T-helper 17 cell (primary cell): ENCODE measurements around the gene SCD. TPM values are rescaled to one million over a fixed set of nuclear protein-coding genes. Genes with fewer than 3 reads are reported as not detected.
"Not testable (repeated sequence)": the region's sequence is repeated elsewhere in the genome, so short reads cannot be mapped to it uniquely, and the experiment has no call there.

Source experiments
- ATAC-seq: fragments of 150-1000 bp; cut with Tn5 transposase; 2 replicates; pipeline ENCODE4 v1.10.0; 2021; ENCODE audit warnings: mild to moderate bottlenecking, moderate library complexity
- DNase-seq, 3 donors: peaks; one replicate each; pipeline versions ENCODE4 v3.0.0 to v3.0.0-alpha.2; 2020 to 2021
- H3K9me3 ChIP-seq: one replicate; pipeline ENCODE4 v1.7.0; 2013; ENCODE audit warnings: low read length, mild to moderate bottlenecking; ENCODE audit not compliant: control insufficient read depth, poor library complexity, severe bottlenecking
- H3K27ac Mint-ChIP-seq: one replicate; pipeline ENCODE4 v1.8.0; 2022; ENCODE audit warnings: mild to moderate bottlenecking, moderate library complexity, mixed read lengths
- H3K27me3 Mint-ChIP-seq: one replicate; pipeline ENCODE4 v1.8.0; 2022; ENCODE audit warnings: mixed read lengths
- H3K36me3 Mint-ChIP-seq: one replicate; pipeline ENCODE4 v1.8.0; 2022; ENCODE audit warnings: low read depth, mixed read lengths
- H3K4me1 Mint-ChIP-seq: one replicate; pipeline ENCODE4 v1.8.0; 2022; ENCODE audit warnings: mild to moderate bottlenecking, mixed read lengths
- H3K4me3 Mint-ChIP-seq: one replicate; pipeline ENCODE4 v1.8.0; 2022; ENCODE audit warnings: mild to moderate bottlenecking, moderate library complexity, mixed read lengths
- total RNA-seq, 4 donors: library from RNA in 2 of 4; stranded (reverse) in 2 of 4; gene quantifications; one replicate each; pipeline ENCODE4 v1.2.3 and lab custom pipeline; 2022 to 2026

Gene SCD
- total RNA-seq, 2 donors from 2014 or later, result 0.77 to 1.5 TPM

- H3K36me3 Mint-ChIP-seq, ATAC-seq, DNase-seq, H3K9me3 ChIP-seq, H3K27ac Mint-ChIP-seq, H3K27me3 Mint-ChIP-seq, H3K4me3 Mint-ChIP-seq: not testable (repeated sequence)
- H3K4me1 Mint-ChIP-seq, result peaks cover 12% of the 10 kb centered on the region
These were observed 27.8 kb downstream of the SCD start for GRCh38 chr10:100374677-100375353.

DNA sequence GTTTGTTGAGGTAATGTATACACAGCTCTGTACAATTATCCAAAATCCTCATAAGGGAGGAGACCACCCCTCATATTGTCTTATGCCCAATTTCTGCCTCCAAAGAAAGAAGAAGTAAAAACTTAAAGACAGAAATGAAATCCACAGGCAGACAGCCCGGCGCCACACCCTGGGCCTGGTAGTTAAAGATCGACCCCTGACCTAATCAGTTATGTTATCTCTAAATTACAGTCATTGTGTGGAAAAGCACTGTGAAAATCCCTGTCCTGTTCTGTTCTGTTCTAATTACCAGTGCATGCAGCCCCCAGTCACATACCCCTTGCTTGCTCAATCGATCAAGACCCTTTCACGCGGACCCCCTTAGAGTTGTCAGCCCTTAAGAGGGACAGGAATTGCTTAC lies 29.6 kb downstream of the SCD start:
- H3K4me1 Mint-ChIP-seq, H3K27ac Mint-ChIP-seq, H3K27me3 Mint-ChIP-seq, DNase-seq, H3K36me3 Mint-ChIP-seq, H3K4me3 Mint-ChIP-seq, ATAC-seq, H3K9me3 ChIP-seq: not testable (repeated sequence)

GRCh38 chr10:100377830-100378229 lies 30.8 kb downstream of the SCD start:
- H3K27ac Mint-ChIP-seq, result no peak overlapping the region
- DNase-seq, result no peak

DNA sequence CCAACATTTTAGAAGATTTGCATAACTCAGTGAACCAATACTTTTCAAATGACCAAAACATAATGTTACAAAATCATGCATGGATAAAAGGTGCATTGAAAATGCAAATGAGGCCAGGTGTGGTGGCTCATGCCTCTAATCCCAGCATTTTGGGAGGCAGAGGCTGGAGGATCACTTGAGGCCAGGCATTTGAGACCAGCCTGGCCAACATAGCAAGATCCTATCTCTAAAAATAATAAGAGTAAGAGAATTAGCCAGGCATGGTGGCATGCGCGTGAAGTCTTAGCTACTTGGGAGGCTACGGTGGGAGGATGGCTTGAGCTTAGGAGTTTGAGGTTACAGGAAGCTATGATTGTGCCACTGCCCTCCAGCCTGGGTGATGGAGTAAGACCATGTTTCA lies 33.4 kb downstream of the SCD start:
- no peaks in the 10 kb centered on the region for H3K27me3 Mint-ChIP-seq
- no peaks in the 10 kb centered on the region for H3K9me3 ChIP-seq
- no peak overlapping the region for H3K27ac Mint-ChIP-seq
- peaks cover 8% of the 10 kb centered on the region for H3K36me3 Mint-ChIP-seq
- no peak for ATAC-seq
- peaks cover 4% of the 10 kb centered on the region for H3K4me1 Mint-ChIP-seq
- DNase-seq, result no peak
- H3K4me3 Mint-ChIP-seq, result no peak overlapping the region

More at GRCh38 chr10:100377830-100378229, 30.8 kb downstream of the SCD start:
- H3K36me3 Mint-ChIP-seq, result peaks cover 8% of the 10 kb centered on the region
- no peaks in the 10 kb centered on the region for H3K9me3 ChIP-seq
- no peak overlapping the region for H3K4me3 Mint-ChIP-seq
- H3K4me1 Mint-ChIP-seq, result peaks cover 4% of the 10 kb centered on the region
- no peak for ATAC-seq
- H3K27me3 Mint-ChIP-seq, result no peaks in the 10 kb centered on the region

GRCh38 chr10:100382553-100382952 lies 35.5 kb downstream of the SCD start:
- Mint-ChIP-seq H3K4me3 (no peak overlapping the region), H3K4me1 (peaks cover 9% of the 10 kb centered on the region), H3K36me3 (peaks cover 12% of the 10 kb centered on the region), H3K27ac (no peak overlapping the region), H3K27me3 (no peaks in the 10 kb centered on the region)
- DNase-seq, result no peak
- H3K9me3 ChIP-seq, result no peaks in the 10 kb centered on the region
- no peak for ATAC-seq

GRCh38 chr10:100383251-100383650 lies 36.2 kb downstream of the SCD start:
- ATAC-seq (no peak), DNase-seq (no peak)
- H3K9me3 ChIP-seq, result no peaks in the 10 kb centered on the region
- Mint-ChIP-seq H3K27me3 (no peaks in the 10 kb centered on the region), H3K4me1 (peaks cover 9% of the 10 kb centered on the region), H3K4me3 (no peak overlapping the region), H3K36me3 (peaks cover 12% of the 10 kb centered on the region), H3K27ac (no peak overlapping the region)

- Mint-ChIP-seq H3K36me3 (no peaks in the 10 kb centered on the region), H3K27me3 (no peaks in the 10 kb centered on the region), H3K4me3 (no peak overlapping the region), H3K4me1 (peaks cover 4% of the 10 kb centered on the region), H3K27ac (peak overlapping the region; percentile 32)
- DNase-seq, result no peak
- ATAC-seq, result no peak
- no peaks in the 10 kb centered on the region for H3K9me3 ChIP-seq
These were observed 44.4 kb downstream of the SCD start for GRCh38 chr10:100391163-100392002.

- DNase-seq (no peak), ATAC-seq (no peak)
- Mint-ChIP-seq H3K27ac (no peak overlapping the region), H3K4me3 (no peak overlapping the region), H3K27me3 (no peaks in the 10 kb centered on the region), H3K36me3 (no peaks in the 10 kb centered on the region), H3K4me1 (peaks cover 4% of the 10 kb centered on the region)
- no peaks in the 10 kb centered on the region for H3K9me3 ChIP-seq
These were observed 45.6 kb downstream of the SCD start for GRCh38 chr10:100392686-100393003.

GRCh38 chr10:100395626-100396025 lies 48.6 kb downstream of the SCD start:
- H3K27me3 Mint-ChIP-seq, result no peaks in the 10 kb centered on the region
- H3K36me3 Mint-ChIP-seq, result no peaks in the 10 kb centered on the region

DNA sequence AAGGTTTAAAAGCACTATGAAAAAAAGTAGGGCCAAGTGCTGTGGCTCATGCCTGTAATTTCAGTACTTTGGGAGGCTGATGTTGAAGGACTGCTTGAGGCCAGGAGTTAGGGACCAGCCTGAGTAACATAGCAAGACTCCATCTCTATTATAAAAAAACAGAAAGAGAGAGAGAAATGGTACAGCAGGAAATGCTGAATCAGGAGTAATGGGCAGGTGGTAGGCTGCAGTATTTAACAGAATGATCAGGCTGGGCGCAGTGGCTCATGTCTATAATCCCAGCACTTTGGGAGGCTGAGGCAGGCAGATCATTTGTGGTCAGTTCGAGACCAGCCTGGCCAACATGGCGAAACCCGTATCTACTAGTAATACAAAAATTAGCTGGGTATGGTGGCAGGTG lies 49.6 kb downstream of the SCD start:
- Mint-ChIP-seq H3K4me1 (peaks cover 4% of the 10 kb centered on the region), H3K27me3 (peaks cover 2% of the 10 kb centered on the region), H3K4me3 (no peak overlapping the region), H3K36me3 (no peaks in the 10 kb centered on the region), H3K27ac (no peak overlapping the region)
- ATAC-seq (no peak), DNase-seq (no peak)
- no peaks in the 10 kb centered on the region for H3K9me3 ChIP-seq

More at GRCh38 chr10:100395626-100396025, 48.6 kb downstream of the SCD start:
- DNase-seq, result no peak
- Mint-ChIP-seq H3K4me3 (no peak overlapping the region), H3K4me1 (peaks cover 4% of the 10 kb centered on the region), H3K27ac (no peak overlapping the region)
- no peaks in the 10 kb centered on the region for H3K9me3 ChIP-seq
- ATAC-seq, result no peak

DNA sequence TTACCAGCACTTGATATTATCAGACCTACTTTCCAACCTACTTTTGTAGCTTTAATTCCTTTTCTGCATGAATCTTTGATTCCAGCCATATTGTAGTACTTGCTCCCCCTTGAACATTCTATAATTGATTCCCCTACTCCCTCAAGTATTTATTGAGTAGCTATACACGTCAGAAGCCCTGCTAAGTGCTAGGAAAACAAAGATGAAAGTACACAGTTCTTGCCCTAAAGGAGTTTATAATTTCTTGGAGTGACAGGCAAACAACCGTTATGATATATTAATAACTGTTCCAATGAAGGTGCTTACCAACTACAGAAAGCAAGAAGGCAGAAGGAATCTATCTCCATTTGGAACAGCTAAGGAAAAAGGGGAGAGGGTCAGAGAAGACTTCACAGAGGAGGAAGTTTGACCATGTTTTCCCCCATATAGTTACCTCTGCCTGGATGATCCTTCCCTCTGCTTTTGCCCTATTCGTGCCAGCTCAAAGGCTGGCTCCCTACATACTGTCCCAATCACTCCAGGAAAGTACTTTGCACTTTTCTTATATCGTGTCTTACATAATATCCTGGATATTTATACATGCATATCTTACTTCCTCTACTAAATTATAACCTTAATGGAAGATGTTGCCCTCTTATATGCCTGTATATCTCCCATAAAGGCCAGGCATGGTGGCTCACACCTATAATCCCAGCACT lies 54.7 kb downstream of the SCD start:
- DNase-seq (no peak), ATAC-seq (no peak)
- no peak overlapping the region for H3K4me3 Mint-ChIP-seq
- H3K27ac Mint-ChIP-seq, result peak overlapping the region; percentile 19
- H3K4me1 Mint-ChIP-seq, result no peaks in the 10 kb centered on the region
- no peaks in the 10 kb centered on the region for H3K9me3 ChIP-seq
- H3K27me3 Mint-ChIP-seq, result peaks cover 10% of the 10 kb centered on the region
- no peaks in the 10 kb centered on the region for H3K36me3 Mint-ChIP-seq

DNA sequence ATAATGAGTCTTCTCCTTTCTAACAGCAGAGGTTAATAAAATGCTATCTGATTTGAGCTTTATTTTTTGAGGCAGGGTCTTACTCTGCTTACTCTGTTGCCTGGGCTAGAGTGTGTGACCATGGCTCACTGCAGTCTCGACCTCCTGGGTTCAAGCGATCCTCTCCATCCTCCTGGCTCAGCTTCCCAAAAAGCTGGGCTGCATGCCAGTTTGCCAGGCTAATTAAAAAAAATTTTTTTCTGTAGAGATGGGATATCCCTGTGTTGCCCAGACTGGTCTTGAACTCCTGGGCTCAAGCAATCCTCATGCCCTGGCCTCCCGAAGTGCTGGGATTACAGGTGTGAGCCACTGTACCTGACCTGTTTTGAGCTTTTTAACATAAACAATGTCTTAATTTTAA lies 56.7 kb downstream of the SCD start:
- Mint-ChIP-seq H3K27ac (no peak overlapping the region), H3K4me1 (no peaks in the 10 kb centered on the region), H3K4me3 (no peak overlapping the region), H3K27me3 (peaks cover 15% of the 10 kb centered on the region), H3K36me3 (no peaks in the 10 kb centered on the region)
- DNase-seq (no peak), ATAC-seq (no peak)
- H3K9me3 ChIP-seq, result no peaks in the 10 kb centered on the region

DNA sequence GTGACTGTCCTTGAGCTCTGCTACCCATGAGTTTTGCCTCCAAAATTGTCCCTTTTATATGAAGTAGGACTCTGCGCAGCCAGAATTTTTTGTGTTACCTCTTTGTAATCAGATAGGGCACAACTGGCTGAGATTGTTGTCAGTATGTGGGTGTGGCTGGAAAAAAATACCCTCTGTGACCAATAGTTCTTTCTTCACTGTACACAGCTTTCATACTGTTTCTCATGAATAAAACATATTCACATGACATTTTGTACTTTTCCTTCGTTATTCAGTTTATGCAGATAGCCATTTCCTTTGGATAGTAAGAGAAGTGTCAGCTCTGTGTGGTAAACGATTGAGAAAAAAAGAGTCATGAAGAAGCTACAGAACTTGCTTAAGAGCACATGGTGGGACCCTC lies 66.1 kb downstream of the SCD start:
- Mint-ChIP-seq H3K36me3 (peaks cover 3% of the 10 kb centered on the region), H3K4me3 (no peak overlapping the region), H3K27me3 (peaks cover 17% of the 10 kb centered on the region), H3K27ac (no peak overlapping the region), H3K4me1 (peaks cover 3% of the 10 kb centered on the region)
- DNase-seq (no peak), ATAC-seq (no peak)
- H3K9me3 ChIP-seq, result no peaks in the 10 kb centered on the region
